Measurements from ENCODE around the gene CD1D.
A peak's percentile ranks its signal among the peaks of the same experiment; 100 is the strongest.
"Not testable (repeated sequence)": the region's sequence is repeated elsewhere in the genome, so short reads cannot be mapped to it uniquely, and the experiment has no call there.

The CD1D gene

GRCh38 chr1:158180741-158181576, at the start of gene CD1D:
Gene CD1D (plus strand): TSS chr1:158180895. CDS start chr1:158181102, 207 bp downstream.
- peak; percentile 55 for DNase-seq

GRCh38 chr1:158131217-158131616, 49.5 kb upstream of the CD1D start:
- no peak for DNase-seq

GRCh38 chr1:158140764-158141192, 39.9 kb upstream of the CD1D start:
- DNase-seq = no peak

- no peak for DNase-seq
Measured at GRCh38 chr1:158145173-158145719, 35.4 kb upstream of the CD1D start.

GRCh38 chr1:158146165-158146564, 34.5 kb upstream of the CD1D start:
- no peak for DNase-seq

GRCh38 chr1:158146739-158147138, 34.0 kb upstream of the CD1D start:
- DNase-seq = no peak

GRCh38 chr1:158147401-158147800, 33.3 kb upstream of the CD1D start:
- DNase-seq = no peak

GRCh38 chr1:158147869-158148268, 32.8 kb upstream of the CD1D start:
- DNase-seq = no peak

- no peak for DNase-seq
Measured at GRCh38 chr1:158148468-158148867, 32.2 kb upstream of the CD1D start.

- DNase-seq = no peak
Measured at GRCh38 chr1:158149175-158149574, 31.5 kb upstream of the CD1D start.

- DNase-seq = peak; percentile 98
Measured at GRCh38 chr1:158149577-158150269, 31.0 kb upstream of the CD1D start.

- DNase-seq = no peak
Measured at GRCh38 chr1:158150523-158150922, 30.2 kb upstream of the CD1D start.

- DNase-seq = no peak
Measured at GRCh38 chr1:158153179-158153578, 27.5 kb upstream of the CD1D start.

GRCh38 chr1:158153746-158154444, 26.8 kb upstream of the CD1D start:
- DNase-seq = no peak

GRCh38 chr1:158154501-158154900, 26.2 kb upstream of the CD1D start:
- no peak for DNase-seq

- DNase-seq = no peak
Measured at GRCh38 chr1:158155673-158156072, 25.0 kb upstream of the CD1D start.

GRCh38 chr1:158159597-158159996, 21.1 kb upstream of the CD1D start:
- no peak for DNase-seq

- DNase-seq = no peak
Measured at GRCh38 chr1:158161446-158161845, 19.2 kb upstream of the CD1D start.

GRCh38 chr1:158163000-158163947, 17.4 kb upstream of the CD1D start:
- DNase-seq = no peak

- no peak for DNase-seq
Measured at GRCh38 chr1:158169105-158169504, 11.6 kb upstream of the CD1D start.

GRCh38 chr1:158175915-158176314, 4.8 kb upstream of the CD1D start:
- DNase-seq = not testable (repeated sequence)

GRCh38 chr1:158176399-158176798, 4.3 kb upstream of the CD1D start:
- no peak for DNase-seq

Measured in right forelimb (tissue), 1 donor.